CD4-positive, alpha-beta memory T cell (primary cell): ENCODE results near the gene NT5C2. TPM values are rescaled to one million over a fixed set of nuclear protein-coding genes. Genes with fewer than 3 reads are reported as not detected.

Experiments used
- CTCF ChIA-PET: fragments of 350-600 bp; sonication (Branson Sonifier 250); formaldehyde crosslinking; loops from one replicate; lab custom pipeline; 2021; ENCODE audit warnings: inconsistent platforms; ENCODE audit not compliant: partially characterized antibody; lab: Charles Lee
- POLR2A ChIA-PET: fragments of 350-600 bp; sonication (Branson Sonifier 250); formaldehyde crosslinking; loops from one replicate; lab custom pipeline; 2021; ENCODE audit not compliant: partially characterized antibody; lab: Charles Lee
- DNase-seq, 5 donors: peaks; one replicate each; pipeline versions ENCODE4 v3.0.0 to v3.0.0-alpha.2; 2020 to 2022; ENCODE audit warnings: mixed read lengths in 1 of 5
- H3K27ac ChIP-seq: one replicate; pipeline ENCODE4 v1.7.0; 2013; ENCODE audit warnings: low read depth, low read length
- H3K27me3 ChIP-seq: 2 replicates; pipeline ENCODE4 v1.7.0; 2013; ENCODE audit warnings: mild to moderate bottlenecking, low read length, moderate library complexity; ENCODE audit not compliant: insufficient read depth
- H3K36me3 ChIP-seq: 2 replicates; pipeline ENCODE4 v1.7.0; 2013; ENCODE audit warnings: mild to moderate bottlenecking, low read length, moderate library complexity; ENCODE audit not compliant: insufficient read depth
- H3K4me1 ChIP-seq: 2 replicates; pipeline ENCODE4 v1.7.0; 2013; ENCODE audit warnings: mild to moderate bottlenecking, low read length, moderate library complexity; ENCODE audit not compliant: insufficient read depth
- H3K4me3 ChIP-seq, 2 donors: one replicate each; pipeline ENCODE4 v1.7.0; 2013; ENCODE audit warnings: low read length in 2 of 2, mild to moderate bottlenecking in 1 of 2
- H3K9me3 ChIP-seq, 2 donors: one replicate each; pipeline ENCODE4 v1.7.0; 2013; ENCODE audit warnings: low read length in 2 of 2, control low read depth in 1 of 2; ENCODE audit not compliant: control insufficient read depth in 1 of 2
- H3K27ac Mint-ChIP-seq, 7 donors: one replicate each; pipeline ENCODE4 v1.8.0; 2020 to 2021; ENCODE audit warnings: mixed read lengths in 7 of 7, mild to moderate bottlenecking in 6 of 7, inconsistent platforms in 3 of 7, moderate library complexity in 3 of 7
- H3K27me3 Mint-ChIP-seq, 2 donors: one replicate each; pipeline ENCODE4 v1.8.0; 2020 to 2021; ENCODE audit warnings: mixed read lengths in 2 of 2
- H3K36me3 Mint-ChIP-seq, 2 donors: one replicate each; pipeline ENCODE4 v1.8.0; 2020 to 2021; ENCODE audit warnings: mixed read lengths in 2 of 2, inconsistent platforms in 1 of 2, mild to moderate bottlenecking in 1 of 2
- H3K4me1 Mint-ChIP-seq, 4 donors: one replicate each; pipeline ENCODE4 v1.8.0; 2020 to 2021; ENCODE audit warnings: mixed read lengths in 4 of 4, mild to moderate bottlenecking in 1 of 4
- H3K4me3 Mint-ChIP-seq, 8 donors: one replicate each; pipeline ENCODE4 v1.8.0; 2020 to 2021; ENCODE audit warnings: mixed read lengths in 8 of 8, mild to moderate bottlenecking in 7 of 8, moderate library complexity in 6 of 8, inconsistent platforms in 3 of 8
- H3K9me3 Mint-ChIP-seq, 8 donors: one replicate each; pipeline ENCODE4 v1.8.0; 2020 to 2021; ENCODE audit warnings: mixed read lengths in 8 of 8, mild to moderate bottlenecking in 5 of 8, inconsistent platforms in 3 of 8, moderate library complexity in 1 of 8
- intact Hi-C: fragments of 100-400 bp; cut with micrococcal nuclease; formaldehyde crosslinking; loops from one replicate; pipeline ENCODE4 v1.15.1; 2023
- polyA plus RNA-seq, 2 donors: library from polyadenylated mRNA; unstranded; fragments of 300-500 nt; fragmentation: Illumina TruSeq; gene quantifications; one replicate each; pipeline ENCODE4 v1.2.3, GENCODE V29; 2021
- total RNA-seq, 2 experiments: library from RNA; stranded (reverse); gene quantifications; one replicate each; pipeline ENCODE4 v1.2.3, GENCODE V29; 2021

NT5C2 gene
- total and polyA plus RNA-seq, 4 experiments from 2014 or later = 54.3 to 80.4 (median 79.3) TPM

DNA sequence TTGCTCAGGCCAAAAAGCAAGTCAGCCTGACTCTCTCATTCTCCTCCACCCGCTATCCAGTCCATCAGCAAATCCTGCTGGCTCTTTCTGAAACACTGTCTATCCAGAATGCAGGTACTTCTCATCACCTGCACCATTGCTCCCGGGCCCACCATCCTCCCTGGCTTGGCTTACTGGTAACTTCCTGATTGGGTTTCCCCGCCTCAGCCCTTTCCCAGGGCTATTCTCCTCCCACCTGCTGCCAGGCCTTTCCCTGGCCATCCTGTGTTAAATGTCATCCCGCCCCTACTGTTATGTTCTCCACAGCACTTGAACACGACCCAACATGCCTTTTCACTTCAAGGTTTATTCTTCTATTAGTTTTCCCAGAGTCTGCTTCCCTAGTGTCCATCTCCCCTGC, 150.9 kb downstream of the NT5C2 start:
- Mint-ChIP-seq H3K4me3 (no peak overlapping the region), H3K4me1 (peaks cover 0 to 3% (median 0%) of the 10 kb centered on the region in 4 donors), H3K27ac (peak overlapping the region in 1 of 7 donors; percentile 47), H3K9me3 (no peaks in the 10 kb centered on the region), H3K36me3 (peaks cover 0 to 2% of the 10 kb centered on the region in 2 donors), H3K27me3 (no peaks in the 10 kb centered on the region)
- intact Hi-C loops = no loop called here
- Histone ChIP-seq H3K4me1 (no peaks in the 10 kb centered on the region), H3K27ac (no peak overlapping the region), H3K36me3 (no peaks in the 10 kb centered on the region), H3K27me3 (no peaks in the 10 kb centered on the region), H3K4me3 (no peak overlapping the region), H3K9me3 (no peaks in the 10 kb centered on the region)
- no peak for DNase-seq
- ChIA-PET POLR2A (no interaction called here), CTCF (no interaction called here)

DNA sequence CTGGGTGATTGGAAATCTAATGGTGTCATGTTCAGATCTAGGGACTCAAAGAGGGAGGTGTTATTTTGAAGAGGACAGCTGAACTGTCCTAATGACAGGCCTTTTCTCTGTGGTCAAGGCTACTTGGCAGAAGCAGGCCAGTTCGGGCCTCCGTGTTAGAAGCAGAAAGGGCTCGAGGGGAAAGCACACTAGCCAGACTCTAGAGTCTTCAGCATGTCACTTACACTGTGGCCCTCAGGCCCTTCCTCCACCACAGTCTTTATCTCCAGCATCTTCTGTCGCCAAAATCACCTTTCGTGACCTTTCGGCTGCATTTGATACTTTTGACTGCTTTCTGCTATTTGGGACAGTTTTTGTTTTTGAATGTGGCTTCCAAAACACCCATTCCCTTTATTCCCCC, 151.7 kb downstream of the NT5C2 start:
- no peaks in the 10 kb centered on the region for H3K4me1 ChIP-seq
- H3K27me3 ChIP-seq = no peaks in the 10 kb centered on the region
- H3K4me3 Mint-ChIP-seq = no peak overlapping the region
- H3K27ac Mint-ChIP-seq = no peak overlapping the region
- H3K4me1 Mint-ChIP-seq = peaks cover 0 to 3% (median 0%) of the 10 kb centered on the region in 4 donors
- H3K27me3 Mint-ChIP-seq = no peaks in the 10 kb centered on the region
- CTCF ChIA-PET = no interaction called here
- H3K4me3 ChIP-seq = no peak overlapping the region
- no peaks in the 10 kb centered on the region for H3K9me3 ChIP-seq
- POLR2A ChIA-PET = interaction anchor here (1.6 kb wide), 1 partner anchor 123 kb away, joined by 3 read pairs; the partner anchor contains the start of gene CNNM2
- H3K27ac ChIP-seq = no peak overlapping the region
- DNase-seq = no peak
- H3K36me3 Mint-ChIP-seq = no peaks in the 10 kb centered on the region
- H3K9me3 Mint-ChIP-seq = no peaks in the 10 kb centered on the region
- no peaks in the 10 kb centered on the region for H3K36me3 ChIP-seq
- intact Hi-C loops = no loop called here

DNA sequence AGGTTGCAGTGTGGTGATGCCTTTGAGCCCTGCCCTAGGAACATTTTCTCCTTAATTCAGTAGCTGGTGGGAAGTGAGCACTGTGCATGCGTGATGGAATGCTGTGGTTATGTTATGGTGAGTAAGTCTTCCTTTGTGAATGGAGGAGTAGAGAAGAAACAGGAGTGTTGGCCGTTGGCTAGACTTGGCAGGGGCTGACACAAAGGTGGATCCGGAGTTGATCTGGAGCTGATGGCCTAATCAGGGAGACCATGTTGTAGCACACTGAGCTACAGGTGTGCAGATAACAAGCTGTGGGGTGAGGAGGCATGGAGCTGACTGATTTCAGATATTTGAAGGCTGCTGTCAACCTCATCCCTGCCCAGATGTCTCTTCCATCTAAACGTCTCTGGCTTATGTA, 152.7 kb downstream of the NT5C2 start:
- DNase-seq = no peak
- Histone ChIP-seq H3K4me1 (no peaks in the 10 kb centered on the region), H3K36me3 (no peaks in the 10 kb centered on the region), H3K27me3 (no peaks in the 10 kb centered on the region), H3K27ac (no peak overlapping the region), H3K9me3 (no peaks in the 10 kb centered on the region), H3K4me3 (no peak overlapping the region)
- intact Hi-C loops = no loop called here
- Mint-ChIP-seq H3K4me3 (no peak overlapping the region), H3K4me1 (peaks cover 0 to 3% (median 0%) of the 10 kb centered on the region in 4 donors), H3K36me3 (no peaks in the 10 kb centered on the region), H3K27ac (peak overlapping the region in 1 of 7 donors; percentile 57), H3K9me3 (no peaks in the 10 kb centered on the region), H3K27me3 (no peaks in the 10 kb centered on the region)
- ChIA-PET POLR2A (interaction anchor here (1.6 kb wide), 1 partner anchor 122 kb away, joined by 3 read pairs; the partner anchor contains the start of gene CNNM2), CTCF (no interaction called here)

DNA sequence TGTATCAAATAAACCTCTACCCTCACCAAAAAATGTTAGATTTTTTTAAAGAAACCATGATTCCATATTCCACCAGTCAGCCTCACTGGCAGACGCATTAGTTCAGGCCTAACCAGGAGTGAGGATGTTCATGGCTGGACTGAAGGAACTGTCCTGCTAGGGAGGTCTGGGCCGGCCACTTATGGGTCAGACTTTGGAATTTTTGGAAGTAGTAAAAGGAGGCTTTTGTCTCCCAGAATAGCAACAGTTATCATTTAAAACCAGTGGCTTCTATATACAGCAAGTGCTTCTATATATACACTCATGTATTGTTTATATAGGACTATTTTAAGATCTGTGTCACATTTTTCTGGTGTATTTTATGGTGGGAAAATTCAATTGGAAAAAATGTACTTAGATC, 154.5 kb downstream of the NT5C2 start:
- Mint-ChIP-seq H3K9me3 (no peaks in the 10 kb centered on the region), H3K27me3 (no peaks in the 10 kb centered on the region), H3K4me1 (peaks cover 0 to 3% (median 0%) of the 10 kb centered on the region in 4 donors), H3K36me3 (no peaks in the 10 kb centered on the region), H3K4me3 (no peak overlapping the region), H3K27ac (no peak overlapping the region)
- Histone ChIP-seq H3K36me3 (no peaks in the 10 kb centered on the region), H3K4me3 (no peak overlapping the region), H3K27ac (no peak overlapping the region), H3K4me1 (no peaks in the 10 kb centered on the region), H3K9me3 (no peaks in the 10 kb centered on the region), H3K27me3 (no peaks in the 10 kb centered on the region)
- DNase-seq = no peak
- intact Hi-C loops = no loop called here
- ChIA-PET CTCF (interaction anchor here (1.3 kb wide), 1 partner anchor 19 kb away, joined by 3 read pairs; no protein-coding TSS in a partner anchor), POLR2A (no interaction called here)

Other genes starting within 250 kb of the NT5C2 start
- not detected for gene RPEL1, start 52.6 kb upstream of the NT5C2 start, total RNA-seq
- gene RPEL1, start 52.6 kb upstream of the NT5C2 start, polyA plus RNA-seq = not detected
- gene INA, start 83.9 kb upstream of the NT5C2 start, total RNA-seq = not detected
- gene INA, start 83.9 kb upstream of the NT5C2 start, polyA plus RNA-seq = not detected
- 1 to 10 TPM; 8.7 to 8.8 TPM for gene PCGF6, start 157.9 kb upstream of the NT5C2 start, total RNA-seq
- 10 to 100 TPM in 1 of 2 donors, 1 to 10 TPM in 1; 6.4 to 11.2 TPM for gene PCGF6, start 157.9 kb upstream of the NT5C2 start, polyA plus RNA-seq
- 1 to 10 TPM; 7.5 to 7.9 TPM for gene TAF5, start 174.7 kb upstream of the NT5C2 start, total RNA-seq
- 1 to 10 TPM; 2.5 to 4.1 TPM for gene TAF5, start 174.7 kb upstream of the NT5C2 start, polyA plus RNA-seq
- gene ATP5MK, start 203.2 kb upstream of the NT5C2 start, total RNA-seq = 100 to 1,000 TPM; 148 to 157 TPM
- 100 to 1,000 TPM; 477 to 548 TPM for gene ATP5MK, start 203.2 kb upstream of the NT5C2 start, polyA plus RNA-seq
- gene PDCD11, start 203.4 kb upstream of the NT5C2 start, total RNA-seq = 10 to 100 TPM; 37.8 to 45.0 TPM
- gene PDCD11, start 203.4 kb upstream of the NT5C2 start, polyA plus RNA-seq = 10 to 100 TPM in 1 of 2 donors, 1 to 10 TPM in 1; 2.5 to 16.1 TPM